Measurements from ENCODE around the gene PANX2.

PANX2 gene

GRCh38 chr22:50197000-50197800, 26.7 kb downstream of the PANX2 start:
- ChIA-PET POLR2A (no interaction called here), CTCF (no interaction called here)

GRCh38 chr22:50197856-50198623, 27.5 kb downstream of the PANX2 start:
- TF ChIP-seq CTCF (IDR thresholded peaks at IDR 0.05; ENCODE audit: insufficient read depth, low read length, missing control alignments), result no peak
- no peak for DNase-seq (ENCODE audit: low read depth, low spot score)
- ChIA-PET POLR2A (no interaction called here), CTCF (no interaction called here)
- H3K4me3 ChIP-seq (ENCODE audit: low read depth, low read length), result no peak overlapping the region

More at GRCh38 chr22:50197000-50197800, 26.7 kb downstream of the PANX2 start:
- TF ChIP-seq CTCF (IDR thresholded peaks at IDR 0.05; ENCODE audit: insufficient read depth, low read length, missing control alignments), result no peak
- no peak for DNase-seq (ENCODE audit: low read depth, low spot score)
- H3K4me3 ChIP-seq (ENCODE audit: low read depth, low read length), result no peak overlapping the region

- DNase-seq (ENCODE audit: low read depth, low spot score), result no peak
- CTCF ChIA-PET, result no interaction called here
- H3K4me3 ChIP-seq (ENCODE audit: low read depth, low read length), result no peak overlapping the region
- POLR2A ChIA-PET, result no interaction called here
- no peak for TF ChIP-seq CTCF (IDR thresholded peaks at IDR 0.05; ENCODE audit: insufficient read depth, low read length, missing control alignments)
Observed at GRCh38 chr22:50198624-50199017, 28.1 kb downstream of the PANX2 start.

GRCh38 chr22:50199251-50199721, 28.8 kb downstream of the PANX2 start:
- CTCF ChIA-PET, result no interaction called here
- POLR2A ChIA-PET, result no interaction called here
- no peak for DNase-seq (ENCODE audit: low read depth, low spot score)
- TF ChIP-seq CTCF (IDR thresholded peaks at IDR 0.05; ENCODE audit: insufficient read depth, low read length, missing control alignments), result no peak
- no peak overlapping the region for H3K4me3 ChIP-seq (ENCODE audit: low read depth, low read length)

GRCh38 chr22:50199829-50200460, 29.4 kb downstream of the PANX2 start:
- ChIA-PET POLR2A (no interaction called here), CTCF (no interaction called here)
- TF ChIP-seq CTCF (IDR thresholded peaks at IDR 0.05; ENCODE audit: insufficient read depth, low read length, missing control alignments), result no peak
- H3K4me3 ChIP-seq (ENCODE audit: low read depth, low read length), result peak overlapping the region; percentile 71
- no peak for DNase-seq (ENCODE audit: low read depth, low spot score)

Measured in AG04449 (cell line).